K562 (cell line): ENCODE results near the gene ITSN1. TPM values are rescaled to one million over a fixed set of nuclear protein-coding genes. Genes with fewer than 3 reads are reported as not detected.

Experiments used
- CREB3 ChIP-seq: fragments of 450-650 bp; conservative IDR thresholded peaks from 2 replicates; pipeline ENCODE4 v1.6.1; 2016; ENCODE audit warnings: missing genetic modification characterization, low read depth, mild to moderate bottlenecking, missing compliant biosample characterization, moderate library complexity
- DPF2 ChIP-seq: fragments of 450-650 bp; IDR thresholded peaks from 2 replicates; pipeline ENCODE4 v1.6.1; 2016
- FOXP1 ChIP-seq: sonication (generic); formaldehyde crosslinking; IDR thresholded peaks from 2 replicates; pipeline ENCODE4 v1.8.0; 2022; ENCODE audit warnings: mild to moderate bottlenecking, missing genetic modification reagents
- GABPB2 ChIP-seq: fragments of 250-450 bp; sonication (Bioruptor Pico); conservative IDR thresholded peaks from 2 replicates; pipeline ENCODE4 v1.5.1; 2021; ENCODE audit warnings: mild to moderate bottlenecking
- KAT2B ChIP-seq: IDR thresholded peaks from one replicate; pipeline ENCODE4 v1.6.1; 2012; ENCODE audit warnings: low read depth, mild to moderate bottlenecking, control low read depth, inconsistent platforms, low read length, moderate library complexity
- KDM2B ChIP-seq: fragments of 250-450 bp; sonication (Bioruptor Pico); IDR thresholded peaks from 2 replicates; pipeline ENCODE4 v1.8.0; 2021; ENCODE audit warnings: mild to moderate bottlenecking, moderate library complexity
- KLF1 ChIP-seq: fragments of 450-650 bp; IDR thresholded peaks from 2 replicates; pipeline ENCODE4 v1.6.1; 2016; ENCODE audit warnings: missing genetic modification characterization, missing compliant biosample characterization
- MCM3 ChIP-seq: fragments of 450-650 bp; IDR thresholded peaks from 2 replicates; pipeline ENCODE4 v1.6.1; 2016
- MTA1 ChIP-seq: fragments of 450-650 bp; IDR thresholded peaks from 2 replicates; pipeline ENCODE4 v1.6.1; 2017; ENCODE audit warnings: borderline replicate concordance
- PPARD ChIP-seq: fragments of 250-450 bp; sonication (Bioruptor Pico); IDR thresholded peaks from 2 replicates; pipeline ENCODE4 v1.8.0; 2022; ENCODE audit warnings: inconsistent platforms, mild to moderate bottlenecking, moderate library complexity
- RAD51 ChIP-seq: fragments of 450-650 bp; IDR thresholded peaks from 2 replicates; pipeline ENCODE4 v1.7.1; 2016; ENCODE audit warnings: low read depth, mild to moderate bottlenecking, borderline replicate concordance
- TARDBP ChIP-seq: fragments of 450-650 bp; IDR thresholded peaks from 2 replicates; pipeline ENCODE4 v1.6.1; 2016
- TBL1XR1 ChIP-seq, 2 experiments: IDR thresholded peaks; 2 replicates each; pipeline ENCODE4 v1.6.1; 2012; ENCODE audit warnings: improper control_type of control experiment in 2 of 2, low read length in 2 of 2, mild to moderate bottlenecking in 1 of 2
- TRIM24 ChIP-seq, 2 experiments: fragments of 450-650 bp; IDR thresholded peaks; 2 replicates each; pipeline ENCODE4 v1.6.1; 2016
- ZNF445 ChIP-seq: fragments of 250-450 bp; sonication (Bioruptor Pico); IDR thresholded peaks from 2 replicates; pipeline ENCODE4 v1.4.0; 2020; ENCODE audit warnings: low read depth, mild to moderate bottlenecking, moderate library complexity
- polyA plus RNA-seq, 8 experiments: library from polyadenylated mRNA; depleted of rRNA in 4 of 8; stranded (reverse) in 5 of 8; unstranded in 3 of 8; fragments of >200 nt; fragmentation: Nextera tagmentation in 2 of 8; fragmentation: Illumina TruSeq in 1 of 8; extraction: Ambion mirVana in 2 of 8; extraction: Trizol in 1 of 8; gene quantifications; 2 replicates each; pipeline versions ENCODE4 v1.2.1 to v1.2.3, GENCODE V29; 2011 to 2014; ENCODE audit warnings: inconsistent platforms in 1 of 8, missing spikeins in 1 of 8
- total RNA-seq, 7 experiments: library from RNA; depleted of rRNA in 6 of 7; stranded (reverse); fragments of >200 nt in 6 of 7; fragmentation: Illumina TruSeq in 2 of 7; extraction: Trizol in 2 of 7; gene quantifications; 2 replicates each; pipeline versions ENCODE4 v1.2.1 to v1.2.3, GENCODE V29; 2011 to 2021; ENCODE audit warnings: low replicate concordance in 1 of 7

The ITSN1 gene
- total and polyA plus RNA-seq, 9 of the 15 experiments (the other 6 are each of a cell fraction or from before 2014, with no cell fraction given): 1.1 to 12.6 (median 4.8) TPM

GRCh38 chr21:33658919-33659567 lies 16.7 kb downstream of the ITSN1 start (continued):
- TF ChIP-seq DPF2 (no peak), ZNF445 (CRISPR knock-in tag) (no peak), TBL1XR1 (IDR thresholded peaks at IDR 0.05; ENCODE audit: low read length in 2 of 2) (no peak), FOXP1 (CRISPR knock-in tag) (no peak), MCM3 (no peak), KAT2B (no peak), PPARD (CRISPR knock-in tag) (no peak), GABPB2 (no peak), RAD51 (peak; percentile 64; the same call in 1 of the 2 replicates), KLF1 (tag) (no peak), TARDBP (no peak), TRIM24 (IDR thresholded peaks at IDR 0.05) (no peak), MTA1 (no peak), CREB3 (tag) (no peak), KDM2B (CRISPR knock-in tag) (no peak)
